ENCODE measurements around the gene MTMR10.

MTMR10 gene

DNA sequence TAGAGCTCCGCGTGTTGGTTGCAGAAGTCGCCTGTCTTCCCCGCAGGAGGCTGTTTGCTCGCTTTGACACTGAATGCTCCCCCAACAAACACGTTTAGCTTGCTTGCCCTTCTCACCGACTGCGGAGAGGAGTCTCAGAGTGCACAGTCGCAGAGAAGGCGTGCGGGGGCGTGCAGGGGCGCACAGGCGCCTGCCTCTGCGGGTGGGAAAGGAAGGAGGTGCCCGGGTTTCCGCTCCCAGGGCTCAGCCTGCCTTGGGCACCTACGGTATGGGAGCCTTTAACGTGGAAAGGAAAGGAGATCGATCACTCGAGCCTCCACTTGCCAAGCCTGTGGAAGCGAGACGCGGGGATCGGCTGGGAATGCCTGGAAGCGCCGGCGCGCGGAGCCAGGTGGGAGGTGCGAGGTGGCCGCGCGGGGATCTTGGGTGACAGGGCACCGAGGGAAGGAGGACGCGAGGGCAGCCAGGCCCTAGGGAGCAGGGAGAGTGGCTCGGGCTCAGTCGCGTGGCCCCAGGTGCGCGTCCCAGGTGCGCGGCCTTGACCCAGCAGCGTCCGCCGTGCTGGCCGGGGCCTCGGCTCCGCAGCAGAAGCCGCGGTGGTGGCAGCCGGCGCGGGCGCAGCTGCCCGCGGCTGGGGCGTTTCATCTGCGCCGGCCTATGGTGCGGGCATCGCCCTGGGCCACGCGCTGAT, 87.8 kb downstream of the MTMR10 start, which contains the start of gene FAN1:
Gene FAN1 (plus strand): TSS at position 419 of the 691 bp plus-strand sequence. CDS start 749 bp downstream, outside the sequence.
- Histone ChIP-seq H2AFZ (ENCODE audit: insufficient read depth, low read length, poor library complexity) (peak within 1 kb of the TSS; percentile 98), H3K18ac (ENCODE audit: low read length) (peak within 1 kb of the TSS; percentile 79), H2AK5ac (ENCODE audit: low read length) (no peak within 1 kb of the TSS), H2BK12ac (ENCODE audit: low read length) (no peak within 1 kb of the TSS), H3K9ac (ENCODE audit: low read length) (peak within 1 kb of the TSS; percentile 71), H3K4me3 (ENCODE audit: low read depth, low read length) (peak within 1 kb of the TSS; percentile 91), H4K91ac (ENCODE audit: low read depth, low read length) (peak within 1 kb of the TSS; percentile 79), H3K36me3 (ENCODE audit: control insufficient read depth in 1 of 2, insufficient read depth in 2 of 2, low read length in 2 of 2) (no peaks in the 10 kb centered on the region), H2BK5ac (ENCODE audit: low read depth, low read length, poor library complexity) (peak within 1 kb of the TSS; percentile 78), H3K14ac (ENCODE audit: low read length) (peak within 1 kb of the TSS; percentile 83), H3K4ac (ENCODE audit: low read depth, low read length) (peak within 1 kb of the TSS; percentile 65), H2BK120ac (ENCODE audit: insufficient read depth, low read length, poor library complexity) (peak within 1 kb of the TSS; percentile 50), H3K27ac (ENCODE audit: low read depth, low read length) (peak within 1 kb of the TSS; percentile 59), H3K79me2 (ENCODE audit: control insufficient read depth, insufficient read depth, low read length, poor library complexity) (peaks cover 5% of the 10 kb centered on the region), H3K4me1 (ENCODE audit: control insufficient read depth in 1 of 2, insufficient read depth in 2 of 2, low read length in 2 of 2) (no peaks in the 10 kb centered on the region), H4K8ac (ENCODE audit: low read depth, low read length) (peak within 1 kb of the TSS; percentile 94), H3K23ac (ENCODE audit: low read length) (no peak within 1 kb of the TSS), H3K27me3 (ENCODE audit: insufficient read depth, low read length) (no peaks in the 10 kb centered on the region), H3K4me2 (ENCODE audit: low read length) (peak within 1 kb of the TSS; percentile 75), H3K9me3 (ENCODE audit: insufficient read depth, low read depth, low read length) (no peaks in the 10 kb centered on the region), H3K79me1 (ENCODE audit: low read length) (peaks cover 6% of the 10 kb centered on the region), H4K12ac (ENCODE audit: low read depth, low read length) (peak within 1 kb of the TSS; percentile 97)
- WGBS (ENCODE audit: extremely low coverage, insufficient coverage, insufficient read length): no CpG with 5 or more reads among the region's 65 CpGs
- peak; percentile 77 to 86 for DNase-seq

DNA sequence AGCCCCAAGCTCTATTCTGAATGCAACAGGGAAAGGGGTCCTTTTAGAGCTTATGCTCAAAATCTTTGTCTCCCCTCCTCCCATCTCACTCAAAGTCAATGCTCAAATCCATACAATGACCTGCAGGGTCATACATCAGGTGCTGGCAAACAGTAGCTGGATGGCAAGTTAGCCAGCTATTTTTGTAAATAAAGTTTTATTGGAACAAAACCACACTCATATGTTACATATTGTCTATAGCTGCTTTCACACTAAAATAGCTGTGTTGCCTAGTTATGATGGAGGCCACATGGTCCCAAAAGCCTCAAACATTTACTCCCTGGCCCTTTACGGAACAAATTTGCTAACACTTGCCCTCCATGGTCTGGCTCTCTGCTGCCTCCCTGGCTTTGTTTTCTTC, 89.5 kb downstream of the MTMR10 start:
- no peak overlapping the region for H3K27ac ChIP-seq (ENCODE audit: low read depth, low read length)
- H3K14ac ChIP-seq (ENCODE audit: low read length): no peak overlapping the region
- H4K12ac ChIP-seq (ENCODE audit: low read depth, low read length): no peak overlapping the region
- no peak overlapping the region for H3K23ac ChIP-seq (ENCODE audit: low read length)
- H3K4me3 ChIP-seq (ENCODE audit: low read depth, low read length): no peak overlapping the region
- no peaks in the 10 kb centered on the region for H3K27me3 ChIP-seq (ENCODE audit: insufficient read depth, low read length)
- no peak for DNase-seq
- H3K18ac ChIP-seq (ENCODE audit: low read length): no peak overlapping the region
- H3K79me2 ChIP-seq (ENCODE audit: control insufficient read depth, insufficient read depth, low read length, poor library complexity): peaks cover 5% of the 10 kb centered on the region
- H3K9ac ChIP-seq (ENCODE audit: low read length): no peak overlapping the region
- H2BK5ac ChIP-seq (ENCODE audit: low read depth, low read length, poor library complexity): no peak overlapping the region
- no peaks in the 10 kb centered on the region for H3K36me3 ChIP-seq (ENCODE audit: control insufficient read depth in 1 of 2, insufficient read depth in 2 of 2, low read length in 2 of 2)
- WGBS (ENCODE audit: extremely low coverage, insufficient coverage, insufficient read length): no CpG with 5 or more reads among the region's 1 CpG
- no peaks in the 10 kb centered on the region for H3K9me3 ChIP-seq (ENCODE audit: insufficient read depth, low read depth, low read length)
- H3K4ac ChIP-seq (ENCODE audit: low read depth, low read length): no peak overlapping the region
- H4K8ac ChIP-seq (ENCODE audit: low read depth, low read length): no peak overlapping the region
- no peak overlapping the region for H2BK12ac ChIP-seq (ENCODE audit: low read length)
- no peak overlapping the region for H2BK120ac ChIP-seq (ENCODE audit: insufficient read depth, low read length, poor library complexity)
- H3K4me1 ChIP-seq (ENCODE audit: control insufficient read depth in 1 of 2, insufficient read depth in 2 of 2, low read length in 2 of 2): no peaks in the 10 kb centered on the region
- peaks cover 6% of the 10 kb centered on the region for H3K79me1 ChIP-seq (ENCODE audit: low read length)
- H2AK5ac ChIP-seq (ENCODE audit: low read length): no peak overlapping the region
- H3K4me2 ChIP-seq (ENCODE audit: low read length): no peak overlapping the region
- no peak overlapping the region for H2AFZ ChIP-seq (ENCODE audit: insufficient read depth, low read length, poor library complexity)
- no peak overlapping the region for H4K91ac ChIP-seq (ENCODE audit: low read depth, low read length)

DNA sequence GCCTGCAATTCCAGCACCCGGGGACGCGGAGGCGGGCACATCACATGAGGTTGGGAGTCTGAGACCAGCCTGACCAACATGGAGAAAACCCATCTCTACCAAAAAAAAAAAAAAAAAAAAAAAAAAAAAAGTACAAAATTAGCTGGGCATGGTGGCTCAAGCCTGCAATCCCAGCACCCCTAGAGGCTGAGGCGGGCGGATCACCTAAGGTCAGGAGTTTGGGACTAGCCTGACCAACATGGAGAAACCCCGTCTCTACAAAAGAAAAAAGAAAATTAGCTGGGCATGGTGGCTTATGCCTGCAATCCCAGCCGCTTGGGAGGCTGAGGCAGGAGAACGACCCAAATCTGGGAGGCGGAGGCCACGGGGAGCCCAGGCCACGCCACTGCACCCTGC, 95.2 kb downstream of the MTMR10 start:
- Histone ChIP-seq H3K14ac (ENCODE audit: low read length) (no peak overlapping the region), H3K4ac (ENCODE audit: low read depth, low read length) (no peak overlapping the region), H2AK5ac (ENCODE audit: low read length) (no peak overlapping the region), H3K27ac (ENCODE audit: low read depth, low read length) (no peak overlapping the region), H3K4me2 (ENCODE audit: low read length) (no peak overlapping the region), H3K9me3 (ENCODE audit: insufficient read depth, low read depth, low read length) (no peaks in the 10 kb centered on the region), H4K8ac (ENCODE audit: low read depth, low read length) (no peak overlapping the region), H3K23ac (ENCODE audit: low read length) (no peak overlapping the region), H3K4me3 (ENCODE audit: low read depth, low read length) (no peak overlapping the region), H2BK5ac (ENCODE audit: low read depth, low read length, poor library complexity) (no peak overlapping the region), H3K9ac (ENCODE audit: low read length) (no peak overlapping the region), H3K4me1 (ENCODE audit: control insufficient read depth in 1 of 2, insufficient read depth in 2 of 2, low read length in 2 of 2) (no peaks in the 10 kb centered on the region), H2BK120ac (ENCODE audit: insufficient read depth, low read length, poor library complexity) (no peak overlapping the region), H2AFZ (ENCODE audit: insufficient read depth, low read length, poor library complexity) (no peak overlapping the region), H3K79me1 (ENCODE audit: low read length) (no peaks in the 10 kb centered on the region), H3K27me3 (ENCODE audit: insufficient read depth, low read length) (no peaks in the 10 kb centered on the region), H3K79me2 (ENCODE audit: control insufficient read depth, insufficient read depth, low read length, poor library complexity) (no peaks in the 10 kb centered on the region), H3K18ac (ENCODE audit: low read length) (no peak overlapping the region), H2BK12ac (ENCODE audit: low read length) (no peak overlapping the region), H4K12ac (ENCODE audit: low read depth, low read length) (no peak overlapping the region), H4K91ac (ENCODE audit: low read depth, low read length) (no peak overlapping the region), H3K36me3 (ENCODE audit: control insufficient read depth in 1 of 2, insufficient read depth in 2 of 2, low read length in 2 of 2) (no peaks in the 10 kb centered on the region)
- no peak for DNase-seq
- no CpG with 5 or more reads among the region's 12 CpGs for WGBS (ENCODE audit: extremely low coverage, insufficient coverage, insufficient read length)

DNA sequence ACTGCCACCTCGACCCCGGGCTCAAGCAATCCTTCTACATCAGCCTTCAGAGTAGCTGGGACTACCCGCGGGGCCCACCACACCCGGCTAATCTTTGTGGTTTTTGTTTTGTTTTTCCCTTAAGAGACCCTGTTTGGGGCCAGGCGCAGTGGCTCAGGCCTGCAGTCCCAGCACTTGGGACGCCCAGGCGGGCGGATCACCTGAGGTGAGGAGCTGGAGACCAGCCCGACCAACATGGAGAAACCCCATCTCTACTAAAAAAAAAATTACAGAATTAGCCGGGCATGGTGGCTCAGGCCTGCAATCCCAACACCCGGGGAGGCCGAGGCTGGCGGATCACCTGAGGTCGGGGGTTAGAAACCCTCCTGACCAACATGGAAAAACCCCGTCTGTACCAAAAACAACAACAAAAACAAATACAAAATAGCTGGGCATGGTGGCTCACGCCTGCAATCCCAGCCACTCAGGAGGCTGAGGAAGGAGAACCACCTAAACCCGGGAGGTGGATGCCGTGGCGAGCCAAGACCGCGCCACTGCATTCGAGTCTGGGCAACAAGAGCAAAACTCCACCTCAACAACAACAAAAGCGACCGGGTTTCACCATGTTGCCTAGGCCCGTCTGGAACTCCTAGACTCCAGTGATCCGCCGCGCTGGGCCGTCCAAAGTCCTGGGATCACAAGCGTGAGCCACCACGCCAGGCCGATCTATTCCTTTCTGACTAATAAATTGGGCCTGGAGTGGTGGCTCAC, 95.8 kb downstream of the MTMR10 start:
- no peak overlapping the region for H4K12ac ChIP-seq (ENCODE audit: low read depth, low read length)
- no peaks in the 10 kb centered on the region for H3K9me3 ChIP-seq (ENCODE audit: insufficient read depth, low read depth, low read length)
- H3K4me1 ChIP-seq (ENCODE audit: control insufficient read depth in 1 of 2, insufficient read depth in 2 of 2, low read length in 2 of 2): no peaks in the 10 kb centered on the region
- no CpG with 5 or more reads among the region's 33 CpGs for WGBS (ENCODE audit: extremely low coverage, insufficient coverage, insufficient read length)
- H3K79me1 ChIP-seq (ENCODE audit: low read length): no peaks in the 10 kb centered on the region
- H2BK5ac ChIP-seq (ENCODE audit: low read depth, low read length, poor library complexity): no peak overlapping the region
- H3K27ac ChIP-seq (ENCODE audit: low read depth, low read length): no peak overlapping the region
- H3K14ac ChIP-seq (ENCODE audit: low read length): no peak overlapping the region
- H3K79me2 ChIP-seq (ENCODE audit: control insufficient read depth, insufficient read depth, low read length, poor library complexity): no peaks in the 10 kb centered on the region
- H3K9ac ChIP-seq (ENCODE audit: low read length): no peak overlapping the region
- no peaks in the 10 kb centered on the region for H3K36me3 ChIP-seq (ENCODE audit: control insufficient read depth in 1 of 2, insufficient read depth in 2 of 2, low read length in 2 of 2)
- no peak overlapping the region for H3K4ac ChIP-seq (ENCODE audit: low read depth, low read length)
- no peak overlapping the region for H3K23ac ChIP-seq (ENCODE audit: low read length)
- no peak overlapping the region for H2AK5ac ChIP-seq (ENCODE audit: low read length)
- no peak overlapping the region for H3K18ac ChIP-seq (ENCODE audit: low read length)
- DNase-seq: no peak
- H3K4me2 ChIP-seq (ENCODE audit: low read length): no peak overlapping the region
- H2AFZ ChIP-seq (ENCODE audit: insufficient read depth, low read length, poor library complexity): no peak overlapping the region
- H3K27me3 ChIP-seq (ENCODE audit: insufficient read depth, low read length): no peaks in the 10 kb centered on the region
- no peak overlapping the region for H2BK12ac ChIP-seq (ENCODE audit: low read length)
- no peak overlapping the region for H2BK120ac ChIP-seq (ENCODE audit: insufficient read depth, low read length, poor library complexity)
- no peak overlapping the region for H4K91ac ChIP-seq (ENCODE audit: low read depth, low read length)
- H3K4me3 ChIP-seq (ENCODE audit: low read depth, low read length): no peak overlapping the region
- H4K8ac ChIP-seq (ENCODE audit: low read depth, low read length): no peak overlapping the region

All from trophoblast cell (in vitro differentiated cells and primary cell).